HG03097 (cell line): Measurements from ENCODE around the gene DHCR7.

Experiments
- ATAC-seq: cut with Tn5 transposase; IDR thresholded peaks from one replicate; pipeline ENCODE4 v1.9.1; 2021; ENCODE audit not compliant: unreplicated experiment, low FRiP score

DHCR7 gene

GRCh38 chr11:71421392-71421950, 26.7 kb downstream of the DHCR7 start:
- ATAC-seq: no peak

DNA sequence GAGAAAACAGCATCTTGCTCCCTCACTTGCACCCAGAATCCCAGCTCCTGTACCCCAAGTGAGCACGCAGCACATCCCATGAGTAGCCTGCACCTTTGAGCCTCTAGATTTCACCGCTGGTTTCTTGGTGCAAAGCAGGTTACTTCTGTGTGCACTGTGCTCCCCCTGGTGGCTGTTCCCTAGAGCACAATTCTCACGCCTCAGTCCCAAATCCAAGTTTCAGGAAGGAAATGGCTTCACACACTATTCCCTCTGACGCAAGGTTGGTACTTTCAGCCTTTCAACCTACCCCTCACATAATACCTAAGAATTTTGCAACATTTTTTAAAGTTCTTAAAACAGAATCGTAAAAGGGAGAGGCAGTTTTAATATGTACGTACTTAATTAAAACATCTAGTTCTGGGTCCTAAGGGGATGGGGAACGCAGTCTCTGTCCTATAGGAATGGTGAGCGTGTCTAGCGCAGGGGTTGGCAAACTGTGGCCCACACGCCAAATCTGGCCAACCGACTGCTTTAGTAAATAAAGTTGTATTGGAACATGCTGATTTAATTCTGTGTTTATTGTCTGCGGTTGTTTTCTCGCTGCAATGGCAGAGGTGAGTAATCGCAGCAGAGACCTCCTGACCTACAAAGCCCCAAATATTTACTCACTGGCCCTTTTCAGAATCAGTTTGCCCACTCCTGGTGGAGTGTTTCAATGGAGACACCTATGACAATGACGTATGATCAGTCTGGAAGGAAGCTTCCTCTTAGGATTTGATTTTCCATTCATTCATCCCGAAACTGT, 27.5 kb downstream of the DHCR7 start:
- no peak for ATAC-seq

GRCh38 chr11:71418643-71419042, 29.6 kb downstream of the DHCR7 start:
- no peak for ATAC-seq

DNA sequence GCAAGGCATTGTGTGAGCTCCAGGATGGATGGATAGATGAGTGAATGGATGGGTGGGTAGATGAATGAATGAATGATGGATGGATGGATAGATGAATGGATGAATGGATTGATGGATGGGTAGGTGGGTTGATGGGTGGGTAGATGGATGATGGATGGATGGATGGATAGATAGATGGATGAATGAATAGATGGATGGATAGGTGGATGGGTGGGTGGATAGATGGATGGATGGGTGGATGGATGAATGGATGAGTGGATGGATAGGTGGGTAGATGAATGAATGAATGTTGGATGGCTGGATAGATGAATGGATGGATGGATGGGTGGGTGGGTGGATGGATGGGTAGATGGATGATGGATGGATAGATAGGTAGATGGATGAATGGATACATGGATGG, 33.5 kb downstream of the DHCR7 start:
- no peak for ATAC-seq

DNA sequence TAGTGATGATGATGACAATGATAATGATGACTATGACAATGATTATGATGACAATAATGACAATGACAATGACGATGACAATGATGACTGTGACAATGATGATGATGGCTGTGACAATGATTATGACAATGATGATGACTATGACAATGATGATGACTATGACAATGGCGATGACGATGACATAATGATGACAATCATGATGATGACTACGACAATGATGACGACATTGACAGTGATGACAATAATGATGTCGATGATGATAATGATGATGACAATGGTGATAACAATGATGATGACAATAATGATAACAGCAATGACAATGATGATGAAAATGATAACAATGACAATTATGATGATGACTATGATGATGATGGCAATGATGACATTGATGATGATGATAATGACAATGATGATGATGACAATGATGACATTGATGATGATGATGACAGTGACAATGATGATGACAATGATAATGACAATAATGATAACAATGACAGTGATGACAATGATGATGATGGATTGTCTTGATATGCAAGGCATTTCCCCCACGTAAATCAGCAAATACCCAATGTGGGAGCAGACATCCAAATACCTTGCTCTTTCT, 37.7 kb downstream of the DHCR7 start:
- ATAC-seq: no peak

- no peak for ATAC-seq
These were observed 39.4 kb downstream of the DHCR7 start for GRCh38 chr11:71408826-71409225.

DNA sequence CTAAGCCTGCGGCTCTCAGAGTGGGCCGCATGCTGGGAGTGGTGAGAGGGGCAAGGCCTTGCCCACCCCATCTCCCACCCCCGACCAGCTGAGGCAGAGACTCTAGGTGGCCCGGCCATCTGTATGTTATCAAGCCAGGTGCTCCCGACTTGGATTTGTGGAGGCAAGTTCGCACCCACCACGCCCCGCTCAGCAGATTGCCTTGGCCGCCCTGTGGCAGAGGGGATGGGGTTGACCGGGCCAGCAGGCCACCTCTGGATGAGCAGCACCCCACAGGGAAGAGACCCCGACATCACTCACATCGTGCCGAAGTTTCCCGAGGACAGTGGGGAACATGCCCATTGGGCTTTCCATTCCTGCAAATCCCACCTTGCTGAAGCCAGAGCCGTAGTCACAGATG, 40.8 kb downstream of the DHCR7 start:
- no peak for ATAC-seq

GRCh38 chr11:71406681-71407080, 41.5 kb downstream of the DHCR7 start:
- ATAC-seq: no peak

GRCh38 chr11:71404209-71404608, 44.0 kb downstream of the DHCR7 start:
- no peak for ATAC-seq

DNA sequence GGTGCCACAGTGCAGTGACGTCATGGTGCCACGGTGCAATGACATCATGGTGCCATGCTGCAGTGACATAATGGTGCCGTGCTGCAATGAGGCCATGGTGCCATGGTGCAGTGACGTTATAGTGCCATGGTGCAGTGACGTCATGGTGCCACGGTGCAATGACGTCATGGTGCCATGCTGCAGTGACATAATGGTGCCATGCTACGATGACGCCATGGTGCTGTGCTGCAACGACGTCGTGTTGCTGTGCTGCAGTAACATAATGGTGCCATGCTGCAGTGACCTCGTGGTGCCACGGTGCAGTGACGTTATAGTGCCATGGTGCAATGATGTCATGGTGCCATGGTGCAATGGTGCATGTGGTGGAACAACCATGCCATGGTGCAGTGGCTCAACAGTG, 45.3 kb downstream of the DHCR7 start:
- no peak for ATAC-seq

DNA sequence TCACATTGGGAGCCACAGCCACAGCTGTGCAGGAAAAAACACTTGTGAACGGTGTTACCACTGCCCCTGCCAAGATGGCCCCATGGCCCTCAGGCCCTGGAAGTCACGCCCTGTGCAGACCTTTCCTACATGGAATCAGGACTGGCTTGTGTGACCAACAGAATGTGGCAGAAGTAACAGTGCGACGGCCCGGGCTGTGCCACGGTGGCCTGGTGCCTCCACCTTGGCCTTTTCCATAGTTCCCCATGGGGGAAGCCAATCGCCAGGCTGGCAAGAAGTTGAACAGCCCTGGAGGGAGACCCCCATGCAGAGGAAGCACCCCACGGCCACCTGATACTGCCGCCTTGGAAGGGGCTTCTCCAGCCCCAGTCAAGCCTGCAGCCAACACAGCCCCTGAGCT, 48.0 kb downstream of the DHCR7 start:
- no peak for ATAC-seq

DNA sequence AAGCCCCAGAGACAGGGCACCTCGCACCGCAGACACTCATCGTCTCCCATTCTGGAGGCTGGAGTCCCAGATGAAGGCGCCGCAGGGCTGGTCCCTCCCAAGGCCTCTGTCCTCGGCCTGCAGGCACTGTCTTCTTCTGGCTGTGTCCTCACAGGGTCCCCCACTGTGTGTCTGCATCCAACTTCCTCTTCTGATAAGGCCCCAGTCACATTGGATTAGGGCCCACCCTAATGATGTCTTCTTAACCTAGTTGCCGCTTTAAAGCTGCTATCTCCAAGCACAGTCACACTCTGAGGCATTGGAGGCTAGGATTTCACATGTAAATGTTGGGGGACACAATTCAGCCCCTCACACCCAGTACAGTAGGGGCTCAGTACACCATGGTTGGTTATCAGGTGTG, 48.9 kb downstream of the DHCR7 start:
- ATAC-seq: no peak

DNA sequence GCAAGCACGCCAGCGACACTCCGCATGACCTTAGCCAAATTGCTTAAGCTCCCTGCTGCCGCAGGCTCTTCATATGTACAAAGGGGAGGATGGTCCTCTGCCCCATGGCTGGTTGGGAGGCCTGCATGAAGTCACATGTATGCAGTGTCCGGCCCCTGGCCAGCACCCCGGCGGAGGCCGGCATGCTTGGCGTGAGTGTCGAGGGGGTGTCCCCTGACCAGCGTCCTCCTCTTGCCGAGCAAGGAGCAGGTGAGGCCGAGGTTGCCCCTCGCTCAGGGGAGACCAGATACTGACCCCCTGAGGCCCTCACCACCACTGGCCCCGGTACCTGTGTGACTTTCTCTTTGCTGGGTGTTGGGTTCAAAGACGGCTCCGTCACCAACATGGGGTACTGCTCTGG, 50.2 kb downstream of the DHCR7 start:
- ATAC-seq: no peak

DNA sequence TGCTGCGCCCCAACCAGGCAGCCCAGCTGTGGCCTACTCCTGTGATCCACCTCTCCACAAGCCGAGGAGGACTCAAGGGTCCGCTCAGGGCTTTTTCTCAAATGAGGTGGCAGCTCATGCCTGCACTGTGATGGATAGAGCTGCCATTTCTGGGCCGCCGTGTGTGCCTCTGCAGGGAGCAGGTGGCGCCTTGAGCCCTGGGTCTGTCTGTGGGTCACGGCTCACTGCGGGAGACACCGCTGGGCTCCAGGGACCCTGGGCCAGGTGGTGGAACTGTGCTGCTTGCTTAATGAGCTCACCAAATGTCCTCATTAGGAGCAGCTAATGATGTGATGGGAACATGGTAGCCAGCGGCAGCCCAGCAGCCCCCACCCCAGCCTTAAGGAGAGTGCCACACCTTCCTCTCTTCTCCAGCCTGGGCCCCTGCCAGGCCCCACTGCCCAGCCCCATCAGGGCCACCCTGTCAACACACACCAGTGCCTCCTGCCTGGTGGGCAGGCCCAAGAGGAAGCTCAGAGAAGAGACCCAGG, 50.8 kb downstream of the DHCR7 start:
- no peak for ATAC-seq

GRCh38 chr11:71396548-71397123, 51.6 kb downstream of the DHCR7 start:
- no peak for ATAC-seq

DNA sequence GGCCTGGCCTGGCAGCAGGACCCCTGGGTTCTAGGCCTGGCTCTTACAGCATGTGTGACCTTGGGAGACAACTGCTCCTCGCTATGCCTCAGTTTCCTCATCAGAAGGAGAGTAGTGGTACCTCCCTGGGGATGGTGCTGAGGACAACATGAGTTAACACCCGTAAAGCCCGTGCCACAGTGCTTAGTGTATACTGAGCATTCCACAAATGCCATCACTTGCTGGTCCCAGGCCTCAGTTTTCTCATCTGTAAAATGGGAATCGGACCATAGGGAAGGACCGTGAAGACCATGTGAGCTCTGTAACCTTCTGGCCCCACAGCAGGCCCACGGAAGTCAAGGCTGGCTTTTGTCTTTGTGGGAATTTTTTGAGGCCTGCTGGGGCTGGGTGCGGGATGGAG, 52.4 kb downstream of the DHCR7 start:
- ATAC-seq: no peak

- no peak for ATAC-seq
These were observed 53.0 kb downstream of the DHCR7 start for GRCh38 chr11:71395263-71395560.

DNA sequence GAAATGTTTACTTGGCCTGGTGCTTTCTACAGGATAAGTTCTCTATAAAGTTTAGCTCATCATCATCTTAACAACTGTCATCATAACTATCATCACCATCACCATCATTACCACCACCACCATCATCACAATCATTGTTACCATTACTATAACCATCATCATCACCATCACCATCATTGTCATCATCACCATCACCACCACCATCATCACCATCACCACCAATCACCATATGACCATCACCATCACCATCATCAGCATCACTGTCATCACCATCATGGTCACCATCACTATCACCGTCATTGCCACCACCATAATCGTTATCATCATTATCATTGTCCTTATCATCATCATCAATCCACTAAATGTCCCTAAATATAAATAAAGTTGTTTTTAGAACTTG, 54.9 kb downstream of the DHCR7 start:
- no peak for ATAC-seq

DNA sequence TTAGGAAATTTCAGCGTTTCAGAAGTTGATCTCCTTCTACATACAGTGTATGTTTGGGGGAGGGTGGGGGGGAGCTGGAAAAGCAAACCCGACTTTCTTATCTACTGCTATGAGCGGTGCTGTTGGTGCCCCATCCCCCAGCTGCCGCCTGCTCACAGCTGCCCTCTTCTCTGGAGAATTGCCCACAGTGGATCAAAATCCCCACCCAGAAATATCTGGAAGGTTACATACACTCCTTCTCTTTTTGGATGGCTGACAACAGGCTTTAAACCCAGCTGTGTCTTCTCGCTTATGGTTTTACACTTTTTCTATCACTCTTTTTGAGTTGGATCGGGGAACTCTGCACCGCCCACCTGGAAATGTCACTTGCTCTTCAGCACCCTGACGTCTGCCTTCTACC, 56.4 kb downstream of the DHCR7 start:
- ATAC-seq: no peak

GRCh38 chr11:71391352-71391751, 56.8 kb downstream of the DHCR7 start:
- ATAC-seq: no peak

GRCh38 chr11:71388637-71389235, 59.5 kb downstream of the DHCR7 start:
- no peak for ATAC-seq
